GM19238 (cell line): Measurements from ENCODE around the gene FCHSD2.
"Not testable (repeated sequence)": the region's sequence is repeated elsewhere in the genome, so short reads cannot be mapped to it uniquely, and the experiment has no call there.

Experiments
- DNase-seq: peaks from one replicate; pipeline ENCODE4 v3.0.0; 2011; ENCODE audit warnings: low spot score; ENCODE audit not compliant: insufficient read length

Gene FCHSD2

DNA sequence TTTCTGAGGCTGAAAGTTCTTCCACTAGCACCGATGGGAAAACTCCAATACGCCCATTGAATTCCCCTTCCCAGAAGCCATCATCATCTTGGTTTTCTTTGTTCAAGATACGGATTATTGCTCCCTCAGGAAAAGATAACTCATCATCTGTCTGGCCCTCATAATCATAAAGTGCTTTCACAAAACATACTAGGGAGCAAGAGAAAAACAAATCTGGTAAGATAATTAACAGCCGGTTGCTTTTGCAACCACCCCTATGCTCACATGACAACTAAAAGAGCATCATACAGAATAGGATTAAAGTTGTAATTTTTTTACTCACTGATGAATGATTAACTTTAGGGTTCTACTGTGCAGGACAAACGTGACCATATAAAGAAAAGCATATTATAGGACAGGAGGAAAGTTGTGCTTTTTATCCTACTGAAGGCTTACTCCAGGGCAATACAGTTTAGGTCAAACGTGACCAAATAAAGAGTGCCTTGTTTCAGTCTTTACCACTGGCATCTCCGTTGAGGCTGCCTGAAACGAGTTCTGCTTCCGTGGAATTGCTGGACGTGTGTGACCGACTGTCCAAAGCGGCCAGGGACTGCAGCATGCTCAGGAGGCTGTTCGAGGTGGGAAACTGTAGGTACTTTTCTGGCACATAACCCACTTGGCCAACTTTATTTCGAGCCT is 299.3 kb downstream of the FCHSD2 start:
- no peak for DNase-seq

DNA sequence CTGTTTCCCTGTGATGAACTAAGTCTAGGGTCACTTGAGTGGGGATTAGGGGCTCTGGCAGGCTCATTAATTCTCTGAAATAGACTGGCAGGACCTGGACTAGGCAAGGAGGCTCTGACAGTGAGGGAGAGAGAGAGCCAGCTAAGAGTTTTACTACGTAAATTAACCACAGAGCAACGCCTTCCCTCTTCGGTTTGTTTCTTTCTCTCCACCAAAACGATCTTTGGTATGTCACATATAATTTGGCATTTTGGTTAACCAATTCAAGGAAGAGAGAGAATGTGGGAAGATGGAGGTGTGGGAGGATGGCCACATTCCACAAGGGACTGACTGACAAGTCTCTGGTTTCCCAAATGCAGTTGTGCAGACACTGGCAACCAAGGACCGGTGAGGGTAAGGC is 300.0 kb downstream of the FCHSD2 start:
- no peak for DNase-seq

DNA sequence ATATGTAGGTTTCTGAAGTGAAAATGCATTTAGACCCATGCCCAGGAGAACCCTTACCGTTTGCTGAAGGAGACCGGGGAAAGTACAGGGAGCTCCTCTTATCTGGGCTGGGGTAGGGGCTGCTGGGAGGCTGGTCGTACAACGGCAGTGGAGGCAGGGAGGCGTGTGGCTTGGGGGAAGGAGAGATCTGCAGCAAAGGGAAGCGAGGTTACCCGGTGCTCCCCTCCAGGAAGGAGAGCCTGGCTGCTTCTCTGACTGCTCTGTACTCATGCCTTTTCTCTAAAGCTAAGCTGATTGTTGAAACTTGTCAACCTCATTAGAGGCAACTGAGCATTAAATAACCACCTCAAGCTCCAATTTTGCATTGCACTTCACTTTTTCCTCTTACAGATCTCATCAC is 300.7 kb downstream of the FCHSD2 start:
- no peak for DNase-seq

DNA sequence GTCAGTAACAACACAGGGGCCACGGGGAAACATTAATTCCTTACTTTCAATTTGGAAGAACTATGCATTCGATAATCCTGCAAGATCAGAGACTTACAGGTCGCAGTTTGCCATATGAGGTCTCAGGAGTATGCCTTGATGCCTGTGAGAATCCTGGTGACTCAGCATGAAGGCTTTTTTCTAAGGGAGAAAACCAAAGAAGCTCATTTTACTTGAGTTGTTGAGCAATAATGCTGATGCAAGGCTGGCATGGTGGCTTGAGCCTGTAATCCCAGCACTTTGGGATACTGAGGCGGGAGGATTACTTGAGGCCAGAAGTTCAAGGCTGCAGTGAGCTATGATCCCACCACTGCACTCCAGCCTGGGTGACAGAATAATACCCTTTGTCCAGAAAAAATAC is 301.3 kb downstream of the FCHSD2 start:
- no peak for DNase-seq

DNA sequence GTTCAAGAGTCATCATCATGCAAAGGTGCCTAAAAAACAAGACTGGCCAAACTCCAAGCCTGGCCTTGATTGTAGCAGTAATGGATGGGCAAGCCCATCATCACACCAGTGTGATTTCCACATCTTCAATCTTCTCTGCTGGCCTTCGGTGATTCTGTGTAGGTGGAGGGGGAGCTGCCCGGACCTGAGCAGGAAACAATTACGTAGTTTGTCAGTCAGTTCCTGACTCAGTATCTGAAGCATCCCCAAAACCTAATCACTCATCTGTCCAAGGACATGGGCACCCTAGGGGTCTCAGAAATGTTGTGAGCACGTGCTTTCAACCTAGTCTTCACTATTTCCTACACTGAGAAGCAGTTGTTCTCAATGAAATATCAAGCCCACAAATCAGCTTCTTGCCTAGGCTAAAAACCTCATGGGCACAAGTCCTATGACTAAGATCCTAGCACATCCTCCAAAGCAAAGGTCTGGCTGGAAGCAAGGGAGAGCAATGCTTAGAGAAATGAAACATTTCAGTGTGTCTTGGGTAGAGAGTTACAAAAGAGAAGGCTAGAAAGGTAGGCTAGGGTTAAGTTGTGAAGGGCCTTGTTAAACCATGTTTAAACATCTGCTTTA is 303.3 kb downstream of the FCHSD2 start:
- no peak for DNase-seq

DNA sequence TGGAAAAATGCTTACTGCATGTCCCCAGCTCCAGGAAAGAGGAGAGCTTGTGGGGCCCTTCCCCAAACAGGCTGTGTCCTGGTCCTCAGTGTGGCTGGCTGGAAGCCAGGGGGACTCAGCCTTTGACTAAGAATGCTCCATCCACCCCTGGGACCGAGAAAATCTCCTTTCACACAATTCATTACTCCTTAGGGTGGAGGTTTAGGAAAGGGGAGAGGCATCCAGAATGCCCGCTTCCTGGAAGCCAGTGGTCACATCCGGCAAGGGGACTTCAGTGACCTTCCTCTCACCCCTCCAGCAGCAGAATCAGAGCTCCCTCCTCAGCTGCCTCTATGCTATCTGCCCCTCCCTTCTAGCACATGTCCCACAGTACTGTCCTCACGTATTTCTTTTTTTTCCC is 306.0 kb downstream of the FCHSD2 start:
- no peak for DNase-seq

DNA sequence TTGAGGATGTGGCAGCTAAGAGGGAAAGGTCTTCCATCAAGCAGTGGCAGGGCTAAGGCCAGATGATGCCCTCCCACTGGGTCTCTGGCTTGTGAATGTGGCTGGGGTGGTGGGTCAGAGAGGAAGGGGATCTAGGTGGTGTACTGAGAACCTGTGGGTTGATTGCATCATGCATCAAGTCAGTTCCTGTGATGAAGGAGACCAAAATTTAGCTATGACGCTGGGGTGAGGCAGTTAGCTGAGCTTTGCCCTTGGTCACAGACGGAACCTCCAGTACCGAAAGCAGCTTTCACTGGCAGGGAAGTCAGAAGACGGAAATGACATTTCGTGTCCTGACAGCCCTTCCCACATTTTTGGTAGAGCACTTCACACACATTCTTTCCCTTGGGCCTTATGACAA is 307.2 kb downstream of the FCHSD2 start:
- no peak for DNase-seq

DNA sequence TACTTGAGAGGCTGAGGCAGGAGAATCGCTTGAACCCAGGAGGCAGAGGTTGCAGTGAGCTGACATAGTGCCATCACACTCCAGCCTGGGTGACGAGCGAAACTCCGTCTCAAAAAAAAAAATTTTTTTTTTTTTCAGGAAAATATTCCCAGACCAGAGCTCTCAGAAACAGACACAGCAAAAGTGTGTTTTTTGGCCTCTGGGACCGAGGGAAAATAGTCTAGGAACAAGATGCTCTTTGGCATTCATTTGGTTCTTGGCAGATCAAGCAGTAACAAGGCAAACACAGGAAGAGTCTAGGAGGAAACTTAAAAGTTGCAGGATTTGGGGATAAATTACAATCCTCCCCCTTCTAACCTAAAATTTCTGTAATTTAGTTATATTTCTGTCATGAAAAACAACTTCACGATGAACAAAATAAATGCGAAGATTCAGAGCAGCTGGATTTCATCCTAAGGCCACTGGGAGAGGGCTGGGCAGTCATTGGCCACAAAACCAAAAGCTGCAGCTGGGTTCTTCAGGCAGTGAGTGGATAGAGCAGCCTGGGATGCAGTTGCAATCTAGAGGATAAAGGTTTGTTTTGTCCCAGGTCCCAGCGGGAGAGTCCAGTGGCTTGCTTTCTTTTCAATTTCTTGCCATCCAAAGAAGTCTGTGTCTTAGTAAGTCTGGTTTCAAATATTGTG is 308.2 kb downstream of the FCHSD2 start:
- DNase-seq = no peak

DNA sequence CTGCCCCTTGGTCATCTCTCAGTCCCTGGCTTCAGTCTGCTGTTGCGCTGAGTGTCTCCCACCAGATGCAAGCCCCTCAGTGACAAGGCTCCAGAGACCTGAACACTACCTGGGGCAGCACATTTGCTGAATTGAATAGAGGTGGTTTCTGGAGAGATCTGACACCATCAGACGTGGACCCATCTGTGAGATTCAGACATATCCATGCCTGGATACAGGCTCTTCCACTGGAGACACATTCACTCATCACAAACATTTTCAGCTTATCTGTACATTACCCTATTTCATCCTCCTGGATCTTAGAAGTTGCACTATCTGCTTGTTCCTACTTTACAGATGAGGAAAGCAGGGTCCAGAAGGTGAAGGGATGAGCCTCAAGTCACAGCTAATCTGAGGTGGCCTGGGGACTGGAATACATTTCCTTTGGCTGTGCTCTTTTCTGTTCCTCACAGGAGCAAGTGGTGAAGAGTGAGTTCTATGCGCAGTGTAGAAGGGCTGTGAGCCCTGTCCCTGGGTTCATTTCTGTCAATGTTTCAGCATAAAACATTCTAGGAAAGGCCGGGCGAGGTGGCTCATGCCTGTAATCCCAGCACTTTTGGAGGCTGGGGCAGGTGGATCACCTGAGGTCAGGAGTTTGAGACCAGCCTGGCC is 308.9 kb downstream of the FCHSD2 start:
- no peak for DNase-seq

DNA sequence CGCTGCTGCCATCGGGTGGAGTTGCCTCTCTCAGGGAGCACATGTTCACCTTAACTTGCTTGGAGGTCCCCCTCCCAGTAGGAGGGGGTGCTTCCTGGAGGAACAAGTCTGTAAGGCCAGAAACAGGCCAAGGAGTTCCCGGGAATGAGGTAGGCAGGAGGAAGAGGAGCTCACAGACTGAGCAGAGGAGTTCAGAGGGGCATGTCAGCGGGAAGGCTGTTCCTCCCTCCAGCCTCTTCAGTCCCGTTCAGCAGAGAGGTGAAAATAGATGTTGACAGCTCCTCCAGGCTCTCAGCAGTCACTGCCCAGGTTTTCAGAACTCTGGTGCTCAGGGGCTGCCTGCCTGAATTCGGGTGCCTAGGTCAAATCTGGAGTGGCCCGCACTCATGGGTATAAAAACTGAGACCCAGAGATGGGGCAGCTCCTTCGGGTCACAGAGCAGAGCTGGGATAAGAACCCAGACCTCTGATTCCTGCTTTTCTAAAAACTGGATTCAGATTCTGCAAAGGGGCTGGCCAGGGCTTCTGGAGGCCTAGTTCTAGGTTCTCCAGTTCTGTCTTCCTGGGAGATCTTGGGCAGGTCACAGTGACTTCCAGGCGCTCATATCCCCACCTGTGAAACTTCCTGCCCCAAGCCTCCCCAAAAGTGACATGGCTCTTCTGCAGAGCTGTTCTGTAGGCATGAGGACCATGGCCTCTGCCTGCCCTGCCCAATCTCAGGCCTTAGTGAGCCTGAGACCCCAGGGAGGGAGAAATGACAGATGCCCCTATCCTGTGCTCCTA is 309.6 kb downstream of the FCHSD2 start:
- no peak for DNase-seq

DNA sequence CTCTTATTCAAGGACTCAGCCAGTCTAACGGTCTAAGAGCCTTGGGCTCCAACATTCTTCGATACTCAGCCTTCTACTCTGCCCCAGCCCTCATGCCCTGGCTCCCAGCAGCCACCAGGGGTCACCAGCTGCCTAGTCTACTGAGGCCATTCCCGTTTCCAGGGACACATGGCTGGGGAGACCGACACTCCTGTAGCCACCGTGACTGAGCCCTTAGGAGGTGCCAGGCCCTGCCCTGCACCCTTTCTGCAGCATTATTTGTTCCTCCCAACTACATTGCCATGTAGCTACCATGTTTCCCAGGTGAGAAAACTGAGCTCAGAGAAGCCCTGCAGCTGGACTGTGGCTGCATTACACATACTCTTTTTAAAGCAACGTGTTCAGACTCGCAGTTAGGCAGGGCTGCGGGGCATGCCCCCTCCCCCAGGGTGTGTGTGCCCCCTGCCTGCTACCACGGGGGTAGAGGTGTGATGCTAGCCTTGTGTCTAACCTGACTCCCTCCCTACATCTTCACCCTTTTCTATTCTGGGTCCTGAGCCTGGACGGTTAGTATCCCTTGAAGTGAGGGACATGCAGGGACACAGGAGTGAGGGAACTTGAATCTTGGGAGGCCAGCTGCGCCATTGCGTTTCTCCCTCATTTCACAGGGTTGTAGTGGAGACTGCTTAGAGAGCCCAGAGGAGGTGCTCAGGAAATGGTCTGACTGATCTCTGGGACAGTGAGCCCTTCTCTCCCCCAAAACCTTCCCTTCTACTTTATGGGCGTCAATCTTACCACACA is 310.4 kb downstream of the FCHSD2 start:
- no peak for DNase-seq

DNA sequence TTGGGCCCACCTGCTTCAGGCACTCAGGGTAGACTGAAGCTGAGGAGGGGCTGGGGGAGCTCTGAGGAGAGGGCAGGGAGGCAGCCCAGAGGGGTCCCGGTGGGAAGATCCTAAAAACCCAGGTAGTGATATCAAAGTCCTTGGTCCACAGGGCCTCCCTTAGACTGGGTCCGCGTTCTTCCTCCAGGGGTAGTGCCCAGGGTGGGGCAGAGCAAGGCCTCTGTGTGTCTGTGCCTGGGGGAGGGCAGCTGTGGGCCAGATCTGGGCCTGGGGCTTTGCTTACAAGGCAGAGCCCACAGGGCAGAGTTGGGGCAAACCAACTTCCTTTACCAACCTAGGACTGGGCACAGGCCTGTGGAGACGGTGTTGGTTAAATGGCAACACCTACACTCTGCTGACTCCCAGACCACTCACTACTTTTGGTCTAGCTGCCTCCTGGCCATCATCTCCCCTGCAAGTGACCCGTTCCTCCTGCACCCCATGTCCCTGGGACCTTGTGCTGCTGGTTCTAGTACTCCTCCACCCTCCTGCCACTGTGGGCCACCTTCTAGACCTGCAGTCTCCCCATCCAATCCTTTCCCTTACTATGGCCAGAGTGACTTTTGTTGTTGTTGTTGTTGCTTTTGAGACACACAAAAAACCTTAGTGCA is 312.1 kb downstream of the FCHSD2 start:
- no peak for DNase-seq

DNA sequence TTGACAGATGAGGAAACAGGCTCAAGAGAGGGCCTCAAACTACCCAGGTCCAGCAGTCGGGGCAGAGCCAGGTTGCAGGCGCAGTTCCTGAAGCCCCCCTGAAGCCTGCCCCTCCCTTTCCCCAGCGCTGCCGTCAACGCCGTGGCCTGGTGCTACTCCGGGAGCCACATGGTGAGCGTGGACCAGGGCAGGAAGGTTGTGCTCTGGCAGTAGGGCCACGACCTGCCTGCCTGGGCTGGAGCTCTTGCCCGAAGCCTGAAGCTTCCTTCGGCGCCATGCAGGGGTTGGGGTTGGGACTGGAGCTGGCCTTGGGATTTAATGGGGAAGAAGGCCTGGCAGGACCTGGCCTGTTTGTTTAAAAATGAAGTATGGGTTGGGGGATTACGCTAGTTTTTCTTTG is 312.9 kb downstream of the FCHSD2 start:
- DNase-seq = no peak

DNA sequence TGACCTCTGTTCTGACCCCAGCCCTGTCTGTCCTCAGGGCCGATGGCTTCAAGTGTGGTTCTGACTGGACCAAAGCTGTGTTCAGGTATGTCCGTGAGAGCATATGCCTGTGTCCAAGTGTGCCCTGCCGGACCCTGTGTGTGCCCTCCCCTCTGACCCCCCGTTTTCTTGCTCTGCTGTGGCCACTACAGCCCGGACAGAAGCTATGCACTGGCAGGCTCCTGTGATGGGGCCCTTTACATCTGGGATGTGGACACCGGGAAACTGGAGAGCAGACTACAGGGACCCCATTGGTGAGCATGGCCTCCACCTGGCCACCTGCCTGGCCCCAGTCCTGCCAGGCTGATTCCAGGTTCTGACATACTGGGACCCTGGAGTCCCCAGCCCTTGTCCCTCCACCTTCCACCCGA is 313.4 kb downstream of the FCHSD2 start:
- no peak for DNase-seq

DNA sequence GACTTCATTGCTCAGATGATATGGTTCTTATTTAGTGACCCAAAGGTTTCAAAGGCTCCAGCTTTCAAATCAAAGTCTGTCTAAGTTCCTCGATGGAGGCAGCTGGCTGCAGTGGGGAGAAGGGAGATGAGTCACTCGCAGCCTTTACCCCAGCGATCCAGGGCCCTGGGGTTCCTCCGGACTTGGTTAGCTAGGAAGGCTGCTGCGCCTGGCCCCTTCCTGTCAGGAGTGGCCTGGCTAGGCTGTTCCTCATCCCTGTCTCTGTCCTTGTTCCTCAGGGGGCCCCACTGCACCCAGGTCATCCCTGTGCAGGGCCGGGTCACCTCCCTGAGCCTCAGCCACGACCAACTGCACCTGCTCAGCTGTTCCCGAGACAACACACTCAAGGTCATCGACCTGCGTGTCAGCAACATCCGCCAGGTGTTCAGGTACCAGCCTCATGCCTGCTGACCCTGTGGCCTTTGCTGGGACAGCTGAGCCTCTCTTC is 314.0 kb downstream of the FCHSD2 start:
- DNase-seq = no peak

DNA sequence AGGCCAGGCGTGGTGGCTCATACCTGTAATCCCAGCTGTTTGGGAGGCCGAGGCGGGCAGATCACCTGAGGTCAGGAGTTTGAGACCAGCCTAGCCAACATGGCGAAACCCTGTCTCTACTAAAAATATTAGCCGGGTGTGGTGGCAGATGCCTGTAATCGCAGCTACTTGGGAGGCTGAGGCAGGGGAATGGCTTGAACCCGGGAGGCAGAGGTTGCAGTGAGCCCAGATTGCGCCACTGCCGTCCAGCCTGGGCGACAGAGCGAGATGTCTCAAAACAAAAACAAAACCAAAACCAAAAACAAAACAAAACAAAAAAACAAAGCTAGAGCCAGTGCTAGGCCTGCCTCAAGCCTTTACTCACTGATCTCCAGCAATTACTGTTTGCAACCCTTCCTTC is 314.5 kb downstream of the FCHSD2 start:
- DNase-seq = not testable (repeated sequence)

DNA sequence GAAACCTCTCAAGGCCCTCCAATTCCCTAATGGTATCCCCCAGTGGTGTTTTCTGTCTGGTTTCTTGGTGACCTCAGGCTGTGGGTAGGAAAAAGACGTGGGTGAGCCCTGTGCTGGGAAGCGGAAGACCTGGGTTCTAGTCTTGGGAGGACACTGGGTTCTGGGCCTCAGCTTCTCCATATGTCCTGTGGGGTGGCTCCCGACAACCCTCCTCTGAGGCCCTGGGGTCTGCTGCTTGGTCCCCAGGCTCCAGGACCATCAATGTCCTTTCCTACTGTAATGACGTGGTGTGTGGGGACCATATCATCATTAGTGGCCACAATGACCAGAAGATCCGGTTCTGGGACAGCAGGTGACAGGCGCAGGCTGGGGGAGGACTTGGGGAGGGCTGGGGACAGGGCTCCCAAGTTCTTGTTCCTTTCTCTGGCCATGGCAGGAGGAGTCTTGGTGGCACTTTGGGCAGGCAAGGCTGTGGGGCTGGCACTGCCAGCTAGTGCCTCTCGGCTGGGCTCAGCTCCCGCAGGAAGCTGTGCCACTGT is 315.1 kb downstream of the FCHSD2 start:
- DNase-seq = no peak

DNA sequence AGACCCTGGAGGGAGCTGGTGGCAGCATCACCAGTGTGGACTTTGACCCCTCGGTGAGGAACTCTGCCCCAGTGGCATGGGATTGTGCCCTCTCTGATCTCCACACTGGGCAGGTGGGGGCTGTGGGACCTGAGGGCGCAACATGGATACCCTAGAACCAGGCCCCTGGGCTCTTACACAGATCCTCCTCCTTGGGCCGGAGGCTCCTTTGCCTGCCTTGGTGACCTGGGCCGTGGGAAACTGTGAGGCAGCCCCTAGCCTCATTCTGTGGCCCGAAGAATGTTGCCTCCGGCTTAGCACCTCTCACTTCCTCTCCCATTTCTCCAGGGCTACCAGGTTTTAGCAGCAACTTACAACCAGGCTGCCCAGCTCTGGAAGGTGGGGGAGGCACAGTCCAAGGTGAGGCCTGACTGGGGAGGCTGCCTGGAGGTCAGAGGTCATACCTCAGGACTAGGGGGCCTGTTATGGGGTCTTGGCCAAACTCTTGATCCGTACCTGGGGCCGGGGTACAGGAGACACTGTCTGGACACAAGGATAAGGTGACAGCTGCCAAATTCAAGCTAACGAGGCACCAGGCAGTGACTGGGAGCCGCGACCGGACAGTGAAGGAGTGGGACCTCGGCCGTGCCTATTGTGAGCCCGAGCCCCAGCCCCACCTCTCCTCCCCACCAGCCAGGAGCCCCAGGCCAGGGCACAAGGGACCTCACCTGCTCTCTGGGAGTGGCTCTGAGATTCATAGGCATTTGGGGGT is 315.8 kb downstream of the FCHSD2 start:
- no peak for DNase-seq

DNA sequence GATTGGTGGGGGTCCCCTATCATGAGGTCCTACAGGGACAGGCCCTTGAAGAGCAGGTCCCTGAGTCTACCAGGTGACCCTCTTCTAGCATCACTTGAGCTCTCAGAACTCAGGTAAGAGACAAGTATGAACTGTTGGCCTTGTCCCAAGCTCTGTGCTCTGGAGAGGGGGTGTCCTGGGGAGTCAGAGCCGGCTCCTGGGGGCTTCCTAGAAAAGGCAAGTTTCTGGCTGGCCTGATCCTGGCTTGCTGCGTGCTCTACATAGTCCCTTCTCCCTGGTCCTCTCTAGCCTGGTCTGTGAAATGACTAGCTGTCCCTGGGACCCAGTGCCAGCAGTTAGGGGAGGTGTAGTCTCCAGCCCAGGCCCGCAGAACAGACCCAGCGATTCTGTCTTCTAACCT is 316.5 kb downstream of the FCHSD2 start:
- no peak for DNase-seq
